ENCODE measurements around the gene SMIM24. TPM values are rescaled to one million over a fixed set of nuclear protein-coding genes. Genes with fewer than 3 reads are reported as not detected.

Gene SMIM24
- total RNA-seq, 1 experiment from 2014 or later = 1.9 TPM

DNA sequence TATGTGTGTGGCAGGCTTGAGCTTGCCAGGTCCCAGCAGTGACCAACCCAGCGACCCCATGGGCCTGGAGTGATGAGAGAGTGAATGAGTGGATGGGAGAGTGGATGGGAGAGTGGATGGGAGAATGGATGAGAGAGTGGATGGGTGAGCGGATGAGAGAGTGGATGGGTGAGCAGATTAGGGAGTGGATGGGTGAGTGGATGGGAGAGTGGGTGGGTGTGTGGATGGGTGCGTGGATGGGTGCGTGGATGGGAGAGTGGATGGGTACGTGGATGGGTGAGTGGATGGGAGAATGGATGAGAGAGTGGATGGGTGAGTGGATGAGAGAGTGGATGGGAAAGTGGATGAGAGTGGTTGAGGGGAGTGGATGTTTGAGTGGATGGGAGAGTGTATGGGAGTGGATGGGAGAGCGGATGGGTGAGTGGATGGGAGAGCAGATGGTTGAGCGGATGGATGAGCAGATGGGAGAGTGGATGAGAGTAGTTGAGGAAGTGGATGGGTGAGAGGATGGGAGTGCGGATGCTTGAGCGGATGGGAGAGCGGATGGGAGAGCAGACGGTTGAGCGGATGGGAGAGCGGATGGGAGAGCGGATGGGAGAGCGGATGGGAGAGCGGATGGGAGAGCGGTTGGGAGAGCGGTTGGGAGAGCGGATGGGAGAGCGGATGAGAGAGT, 48.4 kb upstream of the SMIM24 start:
- Histone ChIP-seq H3K79me1 (ENCODE audit: insufficient read depth, low read depth, low read length, poor library complexity, severe bottlenecking) (no peaks in the 10 kb centered on the region), H3K56ac (ENCODE audit: insufficient read length, low read depth, low read length) (no peak overlapping the region), H4K8ac (replicated peaks; ENCODE audit: insufficient read length, low read depth, low read length) (no peak overlapping the region), H3K23me2 (ENCODE audit: insufficient read length, low read depth, low read length, poor library complexity, severe bottlenecking) (no peaks in the 10 kb centered on the region), H2AFZ (ENCODE audit: low read length) (no peak overlapping the region), H3K18ac (ENCODE audit: insufficient read length, low read depth, low read length) (no peak overlapping the region), H3K27ac (ENCODE audit: insufficient read length, low read depth, low read length) (no peak overlapping the region), H2BK20ac (ENCODE audit: low read depth, low read length, poor library complexity, severe bottlenecking) (no peak overlapping the region), H2BK5ac (ENCODE audit: insufficient read length, low read length) (no peak overlapping the region), H4K91ac (ENCODE audit: insufficient read length, low read depth, low read length) (no peak overlapping the region), H3K27me3 (ENCODE audit: insufficient read depth, low read length) (no peaks in the 10 kb centered on the region), H3K4ac (ENCODE audit: low read depth, low read length) (no peak overlapping the region), H3K23ac (ENCODE audit: insufficient read length, low read depth, low read length) (no peak overlapping the region), H2BK15ac (ENCODE audit: low read depth, low read length) (no peak overlapping the region), H2BK12ac (ENCODE audit: insufficient read length, low read depth, low read length) (no peak overlapping the region), H4K20me1 (ENCODE audit: control insufficient read depth, insufficient read depth, insufficient read length) (no peaks in the 10 kb centered on the region), H3K4me1 (ENCODE audit: insufficient read depth, low read length) (no peaks in the 10 kb centered on the region), H2AK5ac (ENCODE audit: insufficient read length, low read length) (no peak overlapping the region), H3K9me3 (ENCODE audit: control insufficient read depth, low read depth, low read length) (no peaks in the 10 kb centered on the region), H3K14ac (ENCODE audit: insufficient read depth, low read length) (no peak overlapping the region), H3K79me2 (ENCODE audit: insufficient read depth, low read length) (no peaks in the 10 kb centered on the region), H3K4me2 (ENCODE audit: insufficient read depth, insufficient read length, low read length) (no peak overlapping the region), H3T11ph (ENCODE audit: low read length) (no peak overlapping the region), H3K9ac (ENCODE audit: extremely low read depth, insufficient read length, low read length) (no peak overlapping the region), H4K5ac (ENCODE audit: insufficient read length, low read depth, low read length) (no peak overlapping the region), H2BK120ac (ENCODE audit: low read depth, low read length, poor library complexity, severe bottlenecking) (no peak overlapping the region)
- no peak for TF ChIP-seq CTCF (conservative IDR thresholded peaks at IDR 0.05)
- H3K36me3 Mint-ChIP-seq (ENCODE audit: insufficient read depth in 1 of 3, low read depth in 3 of 3) = peaks cover 14 to 42% (median 37%) of the 10 kb centered on the region in 3 experiments; a peak in 6 of 7 replicates
- no peak overlapping the region for H3K27ac Mint-ChIP-seq
- H3K9me3 Mint-ChIP-seq = no peaks in the 10 kb centered on the region
- WGBS (ENCODE audit: extremely low coverage, insufficient read length, low lambda C conversion rate) = 100% methylated on average over 1 of the region's 20 CpGs
- H3K27me3 Mint-ChIP-seq (ENCODE audit: low read depth) = no peaks in the 10 kb centered on the region
- no peak for DNase-seq
- H3K4me1 Mint-ChIP-seq = no peaks in the 10 kb centered on the region
- H3K4me3 Mint-ChIP-seq = no peak overlapping the region

Data from H9 (cell line).